DLD1 (cell line): ENCODE data around the gene BATF.
"Not testable (repeated sequence)": the region's sequence is repeated elsewhere in the genome, so short reads cannot be mapped to it uniquely, and the experiment has no call there.

Experiments
- in situ Hi-C: cut with HindIII; loops from 2 replicates; pipeline ENCODE4 v1.10.0; 2017; ENCODE audit warnings: low sequenced_read_pairs

BATF gene, protein sequence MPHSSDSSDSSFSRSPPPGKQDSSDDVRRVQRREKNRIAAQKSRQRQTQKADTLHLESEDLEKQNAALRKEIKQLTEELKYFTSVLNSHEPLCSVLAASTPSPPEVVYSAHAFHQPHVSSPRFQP

DNA sequence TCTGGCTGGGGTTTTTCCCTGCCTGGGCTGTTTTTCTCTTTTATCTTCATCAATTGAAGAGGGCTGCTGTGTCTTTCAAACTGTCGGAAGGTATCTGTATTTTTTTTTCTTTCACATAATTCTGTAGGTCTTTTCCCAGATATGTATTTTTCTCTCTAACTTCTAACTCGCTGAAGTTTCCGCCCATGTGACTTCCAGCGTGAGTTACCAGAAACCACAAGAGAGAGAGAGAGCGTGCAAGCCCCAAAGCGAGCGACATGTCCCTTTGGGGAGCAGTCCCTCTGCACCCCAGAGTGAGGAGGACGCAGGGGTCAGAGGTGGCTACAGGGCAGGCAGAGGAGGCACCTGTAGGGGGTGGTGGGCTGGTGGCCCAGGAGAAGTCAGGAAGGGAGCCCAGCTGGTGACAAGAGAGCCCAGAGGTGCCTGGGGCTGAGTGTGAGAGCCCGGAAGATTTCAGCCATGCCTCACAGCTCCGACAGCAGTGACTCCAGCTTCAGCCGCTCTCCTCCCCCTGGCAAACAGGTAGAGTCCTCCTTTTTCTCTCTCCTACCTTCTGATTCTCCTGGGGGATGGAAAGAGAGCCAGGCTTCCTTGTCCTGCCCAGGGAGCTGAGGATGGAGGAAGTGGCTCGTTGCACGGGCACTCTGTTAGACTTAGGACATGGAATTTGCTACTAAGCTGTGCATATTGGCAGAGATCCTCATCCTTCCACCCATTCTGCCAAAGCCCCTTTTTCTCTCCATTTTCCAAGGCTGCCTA is at the start of gene BATF:
BATF (plus strand) TSS at position 246 of the 759 bp plus-strand sequence; CDS start at position 460, 214 bp downstream.
- in situ Hi-C loops, result no loop called here

DNA sequence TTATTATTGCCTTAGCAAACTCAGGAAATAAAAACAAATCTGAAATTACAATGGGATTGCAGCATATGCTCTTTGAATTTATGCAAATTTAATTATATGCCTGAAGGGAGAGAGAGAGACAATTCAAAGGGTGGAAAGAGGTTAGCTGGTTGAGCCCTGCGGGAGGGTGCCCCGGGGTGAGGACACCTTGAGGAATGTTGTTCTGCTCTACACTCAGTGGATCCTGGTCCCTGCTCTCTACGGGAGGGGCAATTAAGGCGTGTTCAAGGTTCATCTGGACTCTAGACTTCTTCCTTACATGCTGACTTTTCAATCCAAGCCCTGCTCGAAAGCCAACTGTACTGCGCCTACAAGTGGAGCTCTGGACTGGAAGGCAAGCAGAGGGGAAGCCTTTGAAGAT is 48.1 kb upstream of the BATF start:
- in situ Hi-C loops, result not testable (repeated sequence)

DNA sequence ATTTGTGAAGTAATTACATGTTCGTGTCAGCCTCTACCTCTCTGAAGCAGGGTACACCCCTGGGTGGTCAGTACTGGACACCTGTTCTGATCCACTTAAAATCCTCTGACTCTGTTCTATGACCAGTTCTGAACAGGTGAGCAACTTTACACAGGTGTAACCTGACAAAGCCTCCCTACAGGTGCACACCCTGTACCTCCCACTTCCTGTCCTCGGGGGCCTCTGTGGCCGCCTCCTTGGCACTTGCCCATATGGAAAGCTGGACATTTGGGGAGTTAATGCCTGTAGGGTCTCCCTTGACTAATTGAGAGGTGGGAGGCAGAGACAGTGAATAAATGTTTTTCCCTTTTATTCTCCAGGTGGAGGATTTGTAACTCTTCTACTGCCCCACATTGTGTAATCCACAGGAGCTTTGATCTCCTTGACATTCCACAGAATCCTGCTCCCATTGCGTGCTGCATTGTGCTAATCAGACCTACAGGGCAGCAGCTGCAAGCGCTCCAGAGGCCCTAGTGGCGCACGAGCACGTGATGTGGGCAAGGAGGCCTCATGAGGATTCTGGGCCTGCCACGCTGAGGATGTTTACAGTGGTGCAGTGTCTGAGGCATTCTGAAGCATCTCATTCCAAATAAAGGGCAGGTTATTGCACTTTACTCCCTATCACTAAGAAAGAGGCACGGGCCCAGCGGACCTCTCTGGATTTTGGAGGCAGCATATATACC is 45.8 kb upstream of the BATF start:
- in situ Hi-C loops, result no loop called here

DNA sequence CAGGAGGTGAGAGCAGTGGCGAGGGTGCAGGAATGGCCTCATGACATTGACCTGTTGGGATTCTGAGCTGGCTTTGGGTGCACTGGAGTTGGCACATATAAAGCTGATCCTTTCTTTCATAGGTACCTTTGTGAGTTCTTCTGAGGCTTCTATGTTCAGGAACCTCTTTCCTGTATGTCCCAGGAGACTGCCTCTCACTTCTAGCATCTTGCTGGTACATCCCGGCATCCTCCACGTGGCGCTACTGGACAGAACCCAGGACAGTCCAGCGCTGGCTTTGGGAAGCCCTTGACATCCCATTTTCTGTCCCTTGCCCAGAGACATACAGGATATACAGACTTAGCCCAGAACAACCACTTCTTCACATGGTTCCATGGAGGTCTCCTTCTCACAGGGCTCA is 44.4 kb upstream of the BATF start:
- in situ Hi-C loops, result no loop called here

DNA sequence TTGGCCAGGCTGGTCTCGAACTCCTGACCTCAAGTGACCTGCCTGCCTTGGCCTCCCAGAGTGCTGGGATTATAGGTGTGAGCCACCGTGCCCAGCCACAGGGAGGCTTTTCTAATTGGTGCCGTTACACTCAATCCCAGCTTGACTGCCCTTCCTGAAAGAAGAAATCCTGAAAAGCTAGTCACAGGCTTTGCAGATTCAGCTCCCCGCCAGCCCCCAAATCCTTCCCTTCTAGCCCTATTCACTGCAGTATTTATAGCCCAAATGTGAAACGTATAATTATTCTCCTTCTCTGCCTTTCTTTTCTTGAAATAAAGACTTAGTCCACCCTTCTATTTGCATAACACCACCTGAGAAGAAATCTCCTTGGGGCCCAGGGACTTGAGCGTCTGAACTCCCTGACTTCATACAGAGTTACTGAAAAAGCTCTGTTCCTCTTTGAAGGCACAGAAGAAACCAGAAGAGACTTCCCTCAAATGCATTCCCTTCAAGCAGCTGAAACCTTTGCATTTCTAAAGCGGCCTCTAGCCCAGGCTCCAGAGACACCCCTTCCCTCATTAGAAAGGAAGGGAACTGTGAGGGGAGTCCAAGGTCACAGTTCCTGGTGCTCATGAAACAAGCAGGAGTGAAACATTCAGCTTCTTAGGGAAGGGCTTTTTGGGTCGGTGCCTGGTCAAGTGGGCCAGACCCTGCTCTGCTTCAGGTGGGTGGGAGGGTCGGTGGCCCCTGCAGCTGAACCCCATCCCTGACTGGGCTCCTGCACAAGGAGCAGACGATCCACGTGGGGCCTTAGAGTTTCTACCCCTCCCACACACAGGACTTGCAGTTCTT is 42.3 kb upstream of the BATF start:
- in situ Hi-C loops, result no loop called here

DNA sequence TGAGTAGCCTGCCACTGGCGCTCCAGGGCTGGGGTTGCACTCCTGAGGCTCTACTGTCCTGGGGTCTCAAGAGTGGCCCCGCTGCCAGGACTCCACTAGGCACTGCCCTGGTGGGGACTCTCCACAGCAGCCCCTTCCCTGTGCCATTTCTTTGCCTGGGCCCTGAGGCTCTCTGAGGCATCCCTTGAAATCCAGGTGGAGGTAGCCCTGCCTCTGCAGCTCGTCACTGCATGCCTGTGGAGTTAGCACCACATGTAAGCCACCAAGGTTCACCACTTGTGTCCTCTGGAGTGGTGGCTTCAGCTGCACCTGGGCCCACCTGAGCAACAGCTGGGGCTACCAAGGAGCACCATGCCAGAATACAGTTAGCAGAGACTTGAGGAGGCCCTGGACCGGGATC is 39.9 kb upstream of the BATF start:
- in situ Hi-C loops, result no loop called here

DNA sequence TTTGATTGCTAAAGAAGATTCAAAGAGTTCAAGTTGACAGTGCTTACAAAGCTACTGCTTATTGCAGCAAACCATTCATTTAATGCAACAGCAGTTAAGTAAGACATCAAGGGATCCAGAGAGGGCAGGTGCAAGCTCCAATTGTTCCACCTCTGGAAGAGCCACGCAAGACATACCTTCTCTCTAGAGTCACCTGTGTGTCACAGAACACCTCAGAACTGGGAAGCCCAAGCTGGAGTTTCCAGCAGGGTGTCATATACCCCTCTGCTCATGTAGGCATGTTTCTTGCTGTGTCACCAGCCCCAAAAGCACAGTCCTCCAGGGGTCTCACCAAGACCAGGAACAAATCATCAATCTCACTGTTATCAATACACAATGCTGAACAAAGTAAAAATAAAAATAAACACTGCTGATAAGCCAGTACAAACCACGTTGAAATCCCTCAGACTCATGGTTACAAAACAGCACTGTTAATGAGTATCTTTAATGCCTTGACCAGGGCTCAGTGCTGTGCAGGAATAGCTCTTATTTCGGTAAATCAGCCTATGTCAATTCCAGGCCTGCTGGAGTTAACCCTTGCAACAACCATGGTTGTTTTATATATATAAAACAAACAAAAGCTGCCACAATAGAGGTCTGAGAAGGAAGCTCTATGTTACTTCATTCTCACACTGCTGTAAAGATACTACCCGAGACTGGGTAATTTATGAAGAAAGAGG is 37.4 kb upstream of the BATF start:
- in situ Hi-C loops, result no loop called here

DNA sequence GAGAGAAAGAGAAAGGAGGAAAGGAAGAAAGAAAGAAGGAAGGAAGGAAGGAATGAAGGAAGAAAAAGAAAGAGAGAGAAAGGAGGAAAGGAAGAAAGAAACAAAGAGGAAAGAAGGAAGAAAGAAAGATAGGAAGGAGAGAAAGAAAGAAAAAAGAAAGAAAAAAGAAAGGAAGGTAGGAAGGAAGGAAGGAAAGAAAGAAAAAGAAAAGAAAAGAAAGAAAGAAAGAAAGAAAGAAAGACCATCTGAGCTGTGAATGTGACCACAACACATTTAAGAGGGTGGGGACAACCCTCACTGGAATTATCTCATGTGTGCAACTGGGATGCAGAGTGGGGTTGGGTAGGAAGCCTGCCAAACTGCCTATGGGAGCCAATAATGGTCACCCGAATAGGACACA is 36.0 kb upstream of the BATF start:
- in situ Hi-C loops, result no loop called here

DNA sequence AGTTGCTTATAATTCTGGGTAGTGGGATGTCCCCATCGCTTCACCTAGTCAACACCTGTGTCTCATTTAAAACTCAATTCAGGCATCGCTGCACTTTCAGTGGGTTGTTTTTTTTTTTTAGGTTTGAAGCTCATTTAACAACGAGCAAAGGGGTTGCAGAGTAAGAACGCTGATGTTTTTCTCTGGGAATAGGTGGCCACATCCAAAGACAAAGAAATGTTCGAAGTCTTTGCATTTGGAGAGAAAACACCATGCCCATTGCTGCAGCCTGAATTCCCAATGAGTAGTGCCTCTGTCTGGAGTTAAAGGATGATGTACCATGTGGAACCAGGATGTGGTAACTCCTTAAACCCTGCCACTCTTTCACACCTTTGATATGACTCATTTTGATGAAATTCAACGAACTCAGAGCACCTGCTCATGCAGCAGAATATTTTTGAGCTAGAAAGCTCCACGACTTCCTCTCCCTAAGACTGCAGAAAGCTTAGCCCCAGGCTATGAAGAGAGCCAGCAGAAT is 35.1 kb upstream of the BATF start:
- in situ Hi-C loops, result no loop called here

DNA sequence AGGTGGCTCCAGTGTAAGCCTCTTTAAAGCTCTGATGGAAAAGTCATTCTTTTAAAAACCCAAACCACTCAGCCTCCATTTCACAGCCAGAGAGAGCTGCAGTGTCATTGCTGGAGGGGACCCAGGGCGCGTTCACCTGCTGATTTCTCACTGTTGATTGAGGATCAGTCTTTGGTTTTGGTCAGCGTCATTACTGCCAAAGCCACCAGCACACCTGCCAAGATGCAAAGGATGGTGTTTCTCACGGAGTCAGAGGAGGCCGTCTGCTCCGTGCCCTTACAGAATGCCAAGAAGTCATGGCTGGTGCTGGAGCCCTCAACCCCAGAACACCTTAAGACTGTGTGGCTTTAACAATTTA is 32.8 kb upstream of the BATF start:
- in situ Hi-C loops, result no loop called here

DNA sequence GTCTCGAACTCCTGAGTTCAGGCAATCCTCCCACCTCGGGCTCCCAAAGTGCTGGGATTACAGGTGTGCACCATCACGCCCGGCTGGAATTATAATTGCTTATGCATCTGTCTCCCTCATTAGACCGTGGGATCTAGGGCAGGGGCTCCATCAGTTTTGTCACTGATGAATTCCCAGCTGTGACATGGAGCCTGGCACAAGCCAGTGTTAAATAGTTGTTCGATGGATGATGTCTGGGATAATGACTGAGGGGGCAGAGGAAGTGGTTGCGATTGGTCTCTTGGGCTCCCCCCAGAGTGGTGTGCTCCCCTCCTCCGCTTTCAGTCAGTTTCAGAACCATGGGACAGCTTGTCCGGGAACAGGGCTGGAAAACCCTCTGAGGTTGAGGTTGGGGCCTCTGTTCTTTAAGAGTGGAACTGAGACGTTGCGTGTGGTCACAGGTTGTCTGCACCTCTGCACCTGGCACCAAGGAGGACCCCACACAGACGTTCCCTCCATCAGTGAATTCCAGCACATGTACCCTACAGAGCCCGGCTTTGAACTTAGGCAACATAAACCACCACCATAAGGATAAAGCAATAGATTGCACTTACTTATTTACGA is 30.8 kb upstream of the BATF start:
- in situ Hi-C loops, result no loop called here

DNA sequence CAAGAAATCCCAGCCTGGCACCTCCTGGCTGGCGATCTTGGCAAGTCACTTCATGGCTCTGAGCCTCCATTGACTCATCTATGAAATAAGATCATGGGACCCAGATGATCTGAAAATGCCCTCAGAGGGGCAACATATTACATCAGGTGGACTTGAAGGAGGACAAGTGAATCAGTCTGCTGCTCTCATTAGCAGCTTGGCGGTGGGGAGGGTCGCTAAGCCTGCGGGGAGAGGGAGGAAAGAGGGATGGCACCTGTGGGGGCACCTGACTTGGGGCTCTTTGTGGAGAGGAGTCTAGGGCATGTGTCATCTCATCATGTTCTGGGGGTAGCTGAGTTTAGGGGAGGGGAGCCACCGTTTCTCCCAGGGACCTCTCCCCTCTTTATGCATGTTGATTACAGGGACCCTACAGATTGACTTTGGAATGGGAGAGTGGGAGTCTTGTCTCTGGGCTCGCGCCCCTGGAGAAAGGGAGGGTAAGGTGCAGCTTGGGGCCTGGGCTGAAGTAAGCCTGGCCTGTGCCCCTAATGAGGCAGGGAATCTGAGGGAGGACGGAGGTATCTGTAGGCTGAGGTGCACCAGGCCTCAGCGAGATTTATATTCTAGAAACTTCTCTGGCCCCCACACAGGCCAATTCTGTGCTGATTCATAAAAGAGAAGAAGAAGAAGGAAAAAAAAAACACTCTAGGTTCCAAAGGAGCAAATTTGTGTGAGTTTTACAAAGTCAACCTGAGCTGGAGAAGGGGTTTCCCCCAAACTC is 29.3 kb upstream of the BATF start:
- in situ Hi-C loops, result no loop called here

DNA sequence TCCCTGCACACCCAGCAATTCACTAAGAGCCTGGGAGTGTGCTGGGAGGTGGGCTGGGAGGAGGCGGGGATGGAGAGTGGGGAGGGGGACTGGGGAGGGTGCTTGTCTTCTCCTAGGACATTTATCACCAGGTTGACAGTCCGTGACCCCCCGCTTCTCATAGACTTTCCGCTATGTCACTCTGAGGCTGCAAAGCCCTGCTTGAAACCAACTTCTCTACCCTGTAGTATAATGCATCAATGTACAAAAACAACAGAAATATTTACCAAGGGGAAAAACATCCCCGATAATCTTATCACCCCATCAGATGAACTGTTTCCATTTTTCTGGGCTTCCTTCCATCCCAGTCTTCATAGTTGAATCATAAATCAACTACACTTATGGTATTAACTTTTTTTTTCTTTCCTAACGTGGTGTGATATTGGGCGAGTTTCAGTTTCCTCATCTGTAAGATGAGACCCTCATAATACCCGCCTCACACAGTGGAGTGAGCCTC is 28.6 kb upstream of the BATF start:
- in situ Hi-C loops, result no loop called here

DNA sequence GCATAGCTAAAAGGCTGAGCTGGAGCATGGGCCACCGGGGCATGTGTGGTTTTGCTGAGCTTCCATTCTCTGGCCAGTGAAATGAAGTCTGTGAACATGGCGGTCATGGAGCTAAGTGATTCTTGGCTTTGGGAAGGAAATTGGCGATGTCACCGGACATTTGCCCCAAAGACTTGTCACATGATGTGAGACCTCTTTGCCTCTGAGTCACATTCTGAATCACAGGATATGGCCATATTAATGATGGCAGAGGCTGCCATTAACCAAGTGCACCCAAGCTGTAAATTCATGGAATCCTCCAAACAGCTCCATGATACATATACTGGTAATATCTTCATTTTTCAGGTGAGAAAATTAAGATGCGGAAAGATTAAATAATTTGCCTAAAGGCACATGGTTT is 27.4 kb upstream of the BATF start:
- in situ Hi-C loops, result no loop called here

DNA sequence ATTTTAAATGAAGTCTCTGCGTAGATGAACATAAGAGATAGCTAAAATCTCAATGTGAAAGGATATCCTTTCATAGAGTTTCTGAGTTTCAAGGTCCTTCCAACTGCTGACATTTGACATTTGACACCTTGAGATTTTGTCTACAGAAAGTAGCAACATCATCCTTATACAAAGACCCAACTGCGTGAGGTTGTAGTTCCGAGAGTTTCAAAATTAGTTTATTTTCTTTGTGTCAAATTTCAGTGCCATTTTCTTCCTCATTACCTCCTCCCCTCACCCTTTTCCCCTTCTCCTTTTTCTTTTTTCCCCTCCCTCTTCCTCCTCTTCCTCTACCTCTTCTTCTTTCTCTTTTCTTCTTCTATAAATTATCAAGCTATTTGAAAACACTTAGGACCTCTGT is 26.9 kb upstream of the BATF start:
- in situ Hi-C loops, result no loop called here

DNA sequence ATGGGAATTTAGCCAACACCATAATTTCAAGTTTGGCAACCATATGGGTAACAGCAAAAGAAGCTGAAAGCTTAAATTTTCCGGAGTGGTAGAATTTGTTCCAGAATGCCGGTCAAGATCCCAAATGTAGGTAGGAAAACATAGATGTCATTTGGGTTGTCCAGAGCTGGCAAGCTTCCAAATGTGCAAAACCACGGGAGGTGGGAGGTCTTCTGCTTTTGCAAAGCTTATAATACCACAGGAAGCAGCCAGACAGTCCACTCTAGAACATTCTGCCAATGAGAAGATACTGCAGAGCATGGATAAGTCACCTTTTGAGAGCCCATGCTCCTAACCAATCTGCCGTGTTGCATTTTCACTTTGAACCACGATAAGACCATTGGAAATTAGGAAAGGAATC is 26.4 kb upstream of the BATF start:
- in situ Hi-C loops, result no loop called here

DNA sequence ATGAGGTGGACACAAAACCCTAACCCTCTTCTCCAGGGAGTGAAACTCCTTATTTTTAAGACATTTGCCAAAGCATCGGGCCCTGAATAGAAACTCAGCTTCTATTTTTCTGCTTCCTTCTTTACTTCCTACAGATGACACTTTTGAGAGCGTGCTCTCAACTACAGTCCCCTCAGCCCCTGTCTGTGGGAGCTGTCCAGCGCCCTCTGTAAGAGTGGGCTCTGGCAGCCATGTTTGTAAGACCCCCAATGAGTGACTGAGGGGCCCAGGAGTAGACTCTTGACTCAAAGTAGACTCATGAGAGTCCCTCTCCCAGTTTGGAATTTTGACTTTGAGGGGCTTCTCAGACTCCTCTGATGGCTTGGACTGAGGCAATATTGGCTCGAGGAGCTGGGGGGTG is 25.5 kb upstream of the BATF start:
- in situ Hi-C loops, result no loop called here

DNA sequence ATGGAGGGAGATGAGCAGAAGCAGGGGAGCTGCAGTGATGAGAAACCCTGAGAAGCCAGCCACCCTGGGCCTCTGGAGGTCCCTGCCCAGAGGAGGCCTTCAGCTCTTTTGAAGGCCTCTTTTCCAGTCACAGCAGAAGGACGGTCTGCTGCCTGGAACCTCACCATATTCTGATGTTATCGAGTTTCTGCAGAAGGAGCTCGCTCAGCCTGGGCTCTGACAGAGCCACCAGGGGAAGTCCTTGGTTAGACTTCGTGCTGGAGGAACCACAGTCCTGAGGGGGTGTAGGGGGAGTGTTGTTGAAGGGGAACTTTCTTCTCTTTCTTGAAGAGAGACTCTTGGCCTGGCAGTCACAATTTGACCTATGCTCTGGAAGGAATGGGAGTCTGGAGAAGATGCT is 25.1 kb upstream of the BATF start:
- in situ Hi-C loops, result no loop called here

DNA sequence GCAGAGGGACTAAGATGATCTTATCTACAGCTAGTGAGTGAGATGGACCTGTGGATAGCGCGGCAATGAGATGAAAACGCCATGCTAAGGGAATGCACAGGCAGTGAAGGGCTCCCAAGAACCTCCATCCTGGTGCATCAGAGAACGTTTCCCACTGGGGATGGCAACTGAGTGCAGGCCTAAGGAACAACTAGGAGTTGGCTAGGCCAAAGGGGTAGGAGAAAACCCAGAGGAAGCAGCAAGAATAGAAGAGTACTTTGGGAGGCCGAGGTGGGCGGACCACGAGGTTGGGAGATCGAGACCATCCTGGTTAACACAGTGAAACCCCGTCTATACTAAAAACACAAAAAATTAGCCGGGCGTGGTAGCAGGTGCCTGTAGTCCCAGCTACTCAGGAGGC is 24.6 kb upstream of the BATF start:
- in situ Hi-C loops, result no loop called here
